Testis (tissue), 3 donors: ENCODE results near the gene CEP72. TPM values are rescaled to one million over a fixed set of nuclear protein-coding genes. Genes with fewer than 3 reads are reported as not detected.

Source experiments
- DNase-seq: peaks from one replicate; pipeline ENCODE4 v3.0.0-alpha.2; 2019
- H3K27ac ChIP-seq, 2 donors: fragments of 200-600 bp; sonication (generic); one replicate each; pipeline ENCODE4 v1.5.1; 2019
- H3K27me3 ChIP-seq: fragments of 200-600 bp; sonication (generic); one replicate; pipeline ENCODE4 v1.5.1; 2019
- H3K36me3 ChIP-seq: fragments of 200-600 bp; sonication (generic); one replicate; pipeline ENCODE4 v1.5.1; 2017; ENCODE audit warnings: low read depth; ENCODE audit errors: missing control alignments
- H3K4me1 ChIP-seq: fragments of 200-600 bp; sonication (generic); one replicate; pipeline ENCODE4 v1.5.1; 2019
- H3K4me3 ChIP-seq, 2 donors: fragments of 200-600 bp; sonication (generic); one replicate each; pipeline ENCODE4 v1.5.1; 2017 to 2019
- H3K9me3 ChIP-seq: fragments of 200-600 bp; sonication (generic); one replicate; pipeline ENCODE4 v1.5.1; 2017
- CTCF ChIP-seq, 3 experiments: fragments of 450-650 bp in 2 of 3; fragments of 200-600 bp in 1 of 3; sonication (generic) in 1 of 3; IDR thresholded peaks; one replicate each; pipeline ENCODE4 v1.5.1; 2016 to 2019; ENCODE audit warnings: antibody characterized with exemption in 3 of 3, mild to moderate bottlenecking in 2 of 3, moderate library complexity in 1 of 3
- POLR2A ChIP-seq: fragments of 450-650 bp; IDR thresholded peaks from one replicate; pipeline ENCODE4 v1.6.1; 2017; ENCODE audit warnings: antibody characterized with exemption, mild to moderate bottlenecking, moderate library complexity
- WGBS, 2 donors: methylation state at CpG; one replicate each; pipeline ENCODE4 v1.1.5; 2018; 5-methylcytosine and 5-hydroxymethylcytosine counted together
- intact Hi-C: fragments of 100-400 bp; cut with DNase I; formaldehyde crosslinking; loops from one replicate; pipeline ENCODE4 v1.15.1; 2023; ENCODE audit warnings: low total_unique reads
- polyA plus RNA-seq: library from polyadenylated mRNA; stranded (reverse); fragments of 350-450 nt; fragmentation: Illumina TruSeq; extraction: RNeasy Lipid Tissue Mini Kit (QIAGEN cat#74804); gene quantifications from one replicate; pipeline ENCODE4 v1.2.3, GENCODE V29; 2014; ENCODE audit warnings: low read depth, low replicate concordance; ENCODE audit not compliant: insufficient read depth
- total RNA-seq, 2 donors: library from RNA; depleted of rRNA; stranded (reverse); fragments of >200 nt; gene quantifications; one replicate each; pipeline ENCODE4 v1.2.3, GENCODE V29; 2016

Gene CEP72
- total and polyA plus RNA-seq, 3 donors from 2014 or later = 18.5 to 31.2 (median 19.8) TPM

- H3K27me3 ChIP-seq = no peaks in the 10 kb centered on the region
- DNase-seq = no peak
- H3K4me1 ChIP-seq = peaks cover 5% of the 10 kb centered on the region
- no peaks in the 10 kb centered on the region for H3K9me3 ChIP-seq
- intact Hi-C loops = no loop called here
- no peak overlapping the region for H3K4me3 ChIP-seq
- H3K27ac ChIP-seq = no peak overlapping the region
- no peaks in the 10 kb centered on the region for H3K36me3 ChIP-seq
- WGBS, 2 donors = 95 to 96% methylated on average over 12 of the region's 12 CpGs
- TF ChIP-seq POLR2A = no peak
- no peak for TF ChIP-seq CTCF (IDR thresholded peaks at IDR 0.05)
These were observed 5.8 kb downstream of the CEP72 start for GRCh38 chr5:617896-618295.

GRCh38 chr5:618450-618849 is 6.3 kb downstream of the CEP72 start:
- intact Hi-C loops = no loop called here
- WGBS, 2 donors = 94 to 95% methylated on average over 5 of the region's 5 CpGs
- DNase-seq = no peak
- H3K36me3 ChIP-seq = no peaks in the 10 kb centered on the region
- no peak for TF ChIP-seq CTCF (IDR thresholded peaks at IDR 0.05)
- no peak for TF ChIP-seq POLR2A
- no peak overlapping the region for H3K4me3 ChIP-seq
- peaks cover 3% of the 10 kb centered on the region for H3K4me1 ChIP-seq
- no peaks in the 10 kb centered on the region for H3K9me3 ChIP-seq
- no peak overlapping the region for H3K27ac ChIP-seq
- H3K27me3 ChIP-seq = no peaks in the 10 kb centered on the region

- DNase-seq = no peak
- H3K27ac ChIP-seq = no peak overlapping the region
- TF ChIP-seq POLR2A (no peak), CTCF (IDR thresholded peaks at IDR 0.05) (no peak)
- no peaks in the 10 kb centered on the region for H3K9me3 ChIP-seq
- 86 to 91% methylated on average over 14 to 16 of the region's 16 CpGs for WGBS, 2 donors
- no peaks in the 10 kb centered on the region for H3K4me1 ChIP-seq
- no peaks in the 10 kb centered on the region for H3K36me3 ChIP-seq
- intact Hi-C loops = no loop called here
- H3K27me3 ChIP-seq = no peaks in the 10 kb centered on the region
- H3K4me3 ChIP-seq = no peak overlapping the region
These were observed 7.3 kb downstream of the CEP72 start for GRCh38 chr5:619444-619843.

GRCh38 chr5:620152-620551 is 8.0 kb downstream of the CEP72 start:
- Histone ChIP-seq H3K36me3 (no peaks in the 10 kb centered on the region), H3K27me3 (no peaks in the 10 kb centered on the region), H3K27ac (no peak overlapping the region), H3K4me1 (no peaks in the 10 kb centered on the region), H3K4me3 (no peak overlapping the region), H3K9me3 (no peaks in the 10 kb centered on the region)
- intact Hi-C loops = no loop called here
- DNase-seq = no peak
- 96 to 99% methylated on average over 20 of the region's 20 CpGs for WGBS, 2 donors
- TF ChIP-seq POLR2A (no peak), CTCF (IDR thresholded peaks at IDR 0.05) (no peak)

GRCh38 chr5:620586-621180 is 8.5 kb downstream of the CEP72 start:
- no peak overlapping the region for H3K4me3 ChIP-seq
- TF ChIP-seq POLR2A (no peak), CTCF (IDR thresholded peaks at IDR 0.05) (no peak)
- intact Hi-C loops = no loop called here
- 95 to 100% methylated on average over 1 to 8 of the region's 8 CpGs for WGBS, 2 donors
- DNase-seq = no peak
- no peaks in the 10 kb centered on the region for H3K4me1 ChIP-seq
- no peaks in the 10 kb centered on the region for H3K9me3 ChIP-seq
- no peak overlapping the region for H3K27ac ChIP-seq
- H3K36me3 ChIP-seq = no peaks in the 10 kb centered on the region
- H3K27me3 ChIP-seq = no peaks in the 10 kb centered on the region
